HCT116 (cell line): ENCODE results near the gene PPY. TPM values are rescaled to one million over a fixed set of nuclear protein-coding genes. Genes with fewer than 3 reads are reported as not detected.

Experiments used
- ATAC-seq: fragments of 200-7000 bp; cut with Tn5 transposase; 2 replicates; pipeline ENCODE4 v1.9.1; 2020; ENCODE audit warnings: mild to moderate bottlenecking, moderate library complexity
- BruUV-seq: library from RNA; stranded (reverse); fragments of 400-500 nt; replicated peaks from 2 replicates; lab custom pipeline; 2021; lab: Mats Ljungman, UMichigan
- CTCF ChIA-PET: fragments of 300-600 bp; sonication (Branson Sonifier 250); formaldehyde crosslinking; loops from one replicate; lab custom pipeline; 2021; ENCODE audit warnings: antibody characterized with exemption; lab: Charles Lee
- POLR2A ChIA-PET: fragments of 300-600, 350-600 bp; sonication (Branson Sonifier 250); formaldehyde crosslinking; loops from one replicate; lab custom pipeline; 2021; ENCODE audit warnings: antibody characterized with exemption; lab: Charles Lee
- RAD21 ChIA-PET, 2 experiments: fragments of 300-600 bp; sonication (Branson Sonifier 250); formaldehyde crosslinking; loops; one replicate each; lab custom pipeline; 2023; ENCODE audit warnings: low total read pairs in 2 of 2; ENCODE audit not compliant: uncharacterized antibody in 2 of 2, unreplicated experiment in 2 of 2, low non-redundant PET in 1 of 2; lab: Charles Lee
- DNase-seq: peaks from one replicate; pipeline ENCODE4 v3.0.0-alpha.2; 2010; ENCODE audit warnings: low read depth, low spot score
- H2AFZ ChIP-seq: fragments of 200-600 bp; shearing (Covaris generic), sonication (generic); 2 replicates; pipeline ENCODE4 v1.6.1; 2017; ENCODE audit warnings: low read depth, mixed run types, mixed read lengths, antibody characterized with exemption, low read length; ENCODE audit not compliant: poor library complexity, severe bottlenecking
- H3K27ac ChIP-seq: 2 replicates; pipeline ENCODE4 v1.5.1; 2012; ENCODE audit warnings: low read depth, low read length
- H3K27me3 ChIP-seq: fragments of 200-600 bp; sonication (generic); 2 replicates; pipeline ENCODE4 v1.6.1; 2016; ENCODE audit warnings: mixed run types, low read length, mixed read lengths; ENCODE audit not compliant: insufficient read depth
- H3K36me3 ChIP-seq, 2 experiments: fragments of 200-500 bp in 1 of 2; fragments of 200-600 bp in 1 of 2; sonication (Bioruptor generic) in 1 of 2; sonication (generic) in 1 of 2; 2 replicates each; pipeline versions ENCODE4 v1.5.1 to v1.6.1; 2014 to 2016; ENCODE audit warnings: low read length in 2 of 2, inconsistent platforms in 1 of 2, mixed read lengths in 1 of 2, mixed run types in 1 of 2; ENCODE audit not compliant: insufficient read depth in 2 of 2, control insufficient read depth in 1 of 2
- H3K4me1 ChIP-seq, 2 experiments: fragments of 200-600 bp in 1 of 2; sonication (generic) in 1 of 2; 2 replicates each; pipeline versions ENCODE4 v1.5.1 to v1.6.1; 2012 to 2017; ENCODE audit warnings: low read length in 2 of 2, inconsistent platforms in 1 of 2, mild to moderate bottlenecking in 1 of 2, mixed read lengths in 1 of 2, mixed run types in 1 of 2, moderate library complexity in 1 of 2; ENCODE audit not compliant: insufficient read depth in 2 of 2, control insufficient read depth in 1 of 2
- H3K4me2 ChIP-seq: fragments of 200-600 bp; sonication (generic); 2 replicates; pipeline ENCODE4 v1.6.1; 2017; ENCODE audit warnings: mixed run types, low read length, mixed read lengths
- H3K4me3 ChIP-seq, 2 experiments: fragments of 200-600 bp in 1 of 2; sonication (generic) in 1 of 2; replicated peaks in 1 of 2; 2 replicates each; pipeline ENCODE4 v1.5.1; 2011 to 2016; ENCODE audit warnings: low read length in 2 of 2, control low read depth in 1 of 2, low read depth in 1 of 2, mild to moderate bottlenecking in 1 of 2, mixed read lengths in 1 of 2, mixed run types in 1 of 2
- H3K79me2 ChIP-seq: fragments of 200-600 bp; sonication (generic); 2 replicates; pipeline ENCODE4 v1.6.1; 2017; ENCODE audit warnings: mild to moderate bottlenecking, mixed run types, low read length, moderate library complexity, mixed read lengths; ENCODE audit not compliant: insufficient read depth
- H3K9ac ChIP-seq: fragments of 200-600 bp; sonication (generic); 2 replicates; pipeline ENCODE4 v1.6.1; 2016; ENCODE audit warnings: low read length, mixed read lengths
- H3K9me2 ChIP-seq: fragments of 200-600 bp; sonication (generic), shearing (Covaris generic); 2 replicates; pipeline ENCODE4 v1.6.1; 2017; ENCODE audit warnings: mixed run types, mild to moderate bottlenecking, moderate library complexity; ENCODE audit not compliant: insufficient read depth
- H3K9me3 ChIP-seq, 2 experiments: fragments of 200-500 bp in 1 of 2; fragments of 200-600 bp in 1 of 2; sonication (Bioruptor generic) in 1 of 2; sonication (generic) in 1 of 2; 2 replicates each; pipeline ENCODE4 v1.6.1; 2014 to 2017; ENCODE audit warnings: low read length in 2 of 2, mixed read lengths in 2 of 2, inconsistent platforms in 1 of 2, low read depth in 1 of 2, mild to moderate bottlenecking in 1 of 2, mixed run types in 1 of 2, moderate library complexity in 1 of 2; ENCODE audit not compliant: control insufficient read depth in 1 of 2, insufficient read depth in 1 of 2
- H4K20me1 ChIP-seq: fragments of 200-600 bp; sonication (generic), shearing (Covaris generic); 2 replicates; pipeline ENCODE4 v1.6.1; 2017; ENCODE audit warnings: mixed run types, mild to moderate bottlenecking, moderate library complexity; ENCODE audit not compliant: insufficient read depth
- CBX3 ChIP-seq: IDR thresholded peaks from 2 replicates; pipeline ENCODE4 v1.6.1; 2012; ENCODE audit warnings: low read depth
- CEBPB ChIP-seq: IDR thresholded peaks from 2 replicates; pipeline ENCODE4 v1.6.1; 2012; ENCODE audit warnings: low read depth
- TCF7L2 ChIP-seq: IDR thresholded peaks from 2 replicates; pipeline ENCODE4 v1.7.0; 2011; ENCODE audit warnings: borderline replicate concordance, inconsistent platforms; ENCODE audit not compliant: insufficient read depth, insufficient read length; ENCODE audit errors: extremely low read depth
- ZNF274 ChIP-seq: fragments of 200-500 bp; sonication (Bioruptor generic); IDR thresholded peaks from 2 replicates; pipeline ENCODE4 v1.6.1; 2014; ENCODE audit warnings: mild to moderate bottlenecking, low read depth, low read length, inconsistent platforms
- intact Hi-C: fragments of 100-400 bp; cut with micrococcal nuclease; formaldehyde crosslinking; loops from 2 replicates; pipeline ENCODE4 v1.10.0; 2022
- total RNA-seq: library from RNA; stranded (reverse); gene quantifications from one replicate; pipeline ENCODE4 v1.2.1, GENCODE V29; 2021; ENCODE audit not compliant: unreplicated experiment
- TF ChIP-seq, protein P1 (sequence below), 3 experiments: fragments of 200-600 bp in 1 of 3; sonication (generic) in 1 of 3; IDR thresholded peaks in 2 of 3; conservative IDR thresholded peaks in 1 of 3; 2 replicates each; pipeline ENCODE4 v1.5.1; 2012 to 2017; ENCODE audit warnings: low read depth in 2 of 3, low read length in 2 of 3, antibody characterized with exemption in 1 of 3, borderline replicate concordance in 1 of 3, control low read depth in 1 of 3, mild to moderate bottlenecking in 1 of 3, mixed read lengths in 1 of 3, mixed run types in 1 of 3, moderate library complexity in 1 of 3; ENCODE audit not compliant: insufficient read depth in 1 of 3
- TF ChIP-seq, protein P2 (sequence below): IDR thresholded peaks from 2 replicates; pipeline ENCODE4 v1.6.1; 2012; ENCODE audit warnings: low read depth

Gene PPY
- total RNA-seq, 1 experiment from 2014 or later: not detected

DNA sequence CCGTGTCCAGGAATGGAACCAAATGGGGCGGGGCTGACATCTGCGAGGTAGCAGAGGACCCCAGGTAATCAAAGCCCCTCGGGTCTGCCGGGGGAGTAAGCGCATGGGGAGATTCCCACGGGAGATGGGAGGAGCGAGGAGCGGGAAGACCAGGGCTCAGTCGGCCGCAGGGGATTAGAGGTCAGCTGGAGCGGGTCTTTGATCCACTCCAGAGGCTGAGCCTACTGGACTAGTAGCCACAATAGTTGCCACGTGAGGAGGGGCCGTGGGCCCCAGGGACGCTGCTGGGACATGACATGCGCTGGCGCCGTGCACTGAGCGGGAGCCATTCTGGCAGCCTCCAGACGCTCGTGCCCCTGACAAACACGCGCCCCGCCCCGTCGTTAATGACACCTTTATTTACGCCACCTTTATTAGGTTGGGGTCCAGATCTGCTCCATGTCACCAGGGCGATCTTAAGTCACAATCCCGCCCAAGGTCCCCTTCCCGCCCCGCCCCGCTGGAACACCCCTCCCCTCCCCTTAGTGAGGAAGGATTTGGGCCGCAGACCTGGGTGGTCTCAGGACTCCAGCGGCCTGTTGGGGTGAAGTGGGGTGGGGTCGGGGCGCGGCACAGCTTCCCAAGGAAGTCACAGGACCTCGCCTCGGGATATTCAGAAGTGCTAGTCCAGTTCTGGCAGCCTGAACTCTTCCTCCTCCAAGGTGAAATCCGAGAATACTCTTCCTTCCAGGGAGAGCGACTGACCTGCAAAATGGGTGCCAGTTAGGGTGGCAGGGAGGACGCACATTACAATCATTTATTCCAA lies 15.0 kb downstream of the PPY start:
- ATAC-seq: no peak
- Histone ChIP-seq H3K4me1 (no peaks in the 10 kb centered on the region), H3K4me3 (no peak overlapping the region)

DNA sequence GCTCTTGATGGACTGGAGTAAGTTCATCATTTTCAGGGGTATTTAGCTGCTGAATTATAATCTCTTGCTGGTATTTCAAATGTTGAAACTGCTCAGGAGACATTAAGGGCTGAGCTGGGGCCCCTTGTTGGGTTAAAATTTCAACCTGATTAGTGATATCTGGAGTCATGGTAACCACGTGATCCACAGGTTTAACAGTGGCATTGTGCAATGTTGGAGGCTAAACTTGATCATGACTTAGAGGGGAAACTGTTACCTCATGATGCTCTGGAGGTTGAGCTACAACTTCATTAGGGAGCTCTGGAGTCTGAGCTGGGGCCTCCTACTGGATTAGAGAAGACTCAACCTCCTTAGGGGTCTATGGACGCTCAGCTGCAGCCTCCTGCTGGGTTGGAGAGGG lies 17.7 kb downstream of the PPY start:
- POLR2A ChIA-PET: no interaction called here
- no peak for ATAC-seq
- no TSS peak for BruUV-seq

More for the DNA sequence above, 15.0 kb downstream of the PPY start:
- Histone ChIP-seq H3K9me2 (no peaks in the 10 kb centered on the region), H3K9ac (no peak overlapping the region), H4K20me1 (no peaks in the 10 kb centered on the region), H3K79me2 (no peaks in the 10 kb centered on the region), H3K27ac (no peak overlapping the region), H2AFZ (no peak overlapping the region), H3K27me3 (no peaks in the 10 kb centered on the region), H3K4me2 (no peak overlapping the region), H3K36me3 (no peaks in the 10 kb centered on the region), H3K9me3 (no peaks in the 10 kb centered on the region)
- CTCF ChIA-PET: no interaction called here
- intact Hi-C loops: no loop called here
- RAD21 ChIA-PET: no interaction called here
- no peak for DNase-seq
- POLR2A ChIA-PET: no interaction called here
- no TSS peak for BruUV-seq
- TF ChIP-seq CBX3 (no peak), TCF7L2 (no peak), CEBPB (no peak), ZNF274 (no peak)
- TF ChIP-seq, protein P1, sequence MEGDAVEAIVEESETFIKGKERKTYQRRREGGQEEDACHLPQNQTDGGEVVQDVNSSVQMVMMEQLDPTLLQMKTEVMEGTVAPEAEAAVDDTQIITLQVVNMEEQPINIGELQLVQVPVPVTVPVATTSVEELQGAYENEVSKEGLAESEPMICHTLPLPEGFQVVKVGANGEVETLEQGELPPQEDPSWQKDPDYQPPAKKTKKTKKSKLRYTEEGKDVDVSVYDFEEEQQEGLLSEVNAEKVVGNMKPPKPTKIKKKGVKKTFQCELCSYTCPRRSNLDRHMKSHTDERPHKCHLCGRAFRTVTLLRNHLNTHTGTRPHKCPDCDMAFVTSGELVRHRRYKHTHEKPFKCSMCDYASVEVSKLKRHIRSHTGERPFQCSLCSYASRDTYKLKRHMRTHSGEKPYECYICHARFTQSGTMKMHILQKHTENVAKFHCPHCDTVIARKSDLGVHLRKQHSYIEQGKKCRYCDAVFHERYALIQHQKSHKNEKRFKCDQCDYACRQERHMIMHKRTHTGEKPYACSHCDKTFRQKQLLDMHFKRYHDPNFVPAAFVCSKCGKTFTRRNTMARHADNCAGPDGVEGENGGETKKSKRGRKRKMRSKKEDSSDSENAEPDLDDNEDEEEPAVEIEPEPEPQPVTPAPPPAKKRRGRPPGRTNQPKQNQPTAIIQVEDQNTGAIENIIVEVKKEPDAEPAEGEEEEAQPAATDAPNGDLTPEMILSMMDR (IDR thresholded peaks at IDR 0.05 in 2 of 3, conservative IDR thresholded peaks at IDR 0.05 in 1 of 3; ENCODE audit: borderline replicate concordance in 1 of 3, insufficient read depth in 1 of 3, low read depth in 2 of 3, low read length in 2 of 3): no peak

More for the DNA sequence above, 17.7 kb downstream of the PPY start:
- no peaks in the 10 kb centered on the region for H3K79me2 ChIP-seq
- no peak overlapping the region for H3K27ac ChIP-seq
- H3K9ac ChIP-seq: no peak overlapping the region
- H3K4me3 ChIP-seq: no peak overlapping the region
- no peak overlapping the region for H3K4me2 ChIP-seq
- intact Hi-C loops: no loop called here
- ChIA-PET RAD21 (no interaction called here), CTCF (interaction anchor here (1.2 to 1.7 kb wide), 2 partner anchors 13 to 14 kb away, joined by 3 to 4 read pairs; no protein-coding TSS in a partner anchor)
- no peaks in the 10 kb centered on the region for H3K36me3 ChIP-seq
- no peaks in the 10 kb centered on the region for H4K20me1 ChIP-seq
- H2AFZ ChIP-seq: no peak overlapping the region
- H3K4me1 ChIP-seq: no peaks in the 10 kb centered on the region
- TF ChIP-seq, protein P2, sequence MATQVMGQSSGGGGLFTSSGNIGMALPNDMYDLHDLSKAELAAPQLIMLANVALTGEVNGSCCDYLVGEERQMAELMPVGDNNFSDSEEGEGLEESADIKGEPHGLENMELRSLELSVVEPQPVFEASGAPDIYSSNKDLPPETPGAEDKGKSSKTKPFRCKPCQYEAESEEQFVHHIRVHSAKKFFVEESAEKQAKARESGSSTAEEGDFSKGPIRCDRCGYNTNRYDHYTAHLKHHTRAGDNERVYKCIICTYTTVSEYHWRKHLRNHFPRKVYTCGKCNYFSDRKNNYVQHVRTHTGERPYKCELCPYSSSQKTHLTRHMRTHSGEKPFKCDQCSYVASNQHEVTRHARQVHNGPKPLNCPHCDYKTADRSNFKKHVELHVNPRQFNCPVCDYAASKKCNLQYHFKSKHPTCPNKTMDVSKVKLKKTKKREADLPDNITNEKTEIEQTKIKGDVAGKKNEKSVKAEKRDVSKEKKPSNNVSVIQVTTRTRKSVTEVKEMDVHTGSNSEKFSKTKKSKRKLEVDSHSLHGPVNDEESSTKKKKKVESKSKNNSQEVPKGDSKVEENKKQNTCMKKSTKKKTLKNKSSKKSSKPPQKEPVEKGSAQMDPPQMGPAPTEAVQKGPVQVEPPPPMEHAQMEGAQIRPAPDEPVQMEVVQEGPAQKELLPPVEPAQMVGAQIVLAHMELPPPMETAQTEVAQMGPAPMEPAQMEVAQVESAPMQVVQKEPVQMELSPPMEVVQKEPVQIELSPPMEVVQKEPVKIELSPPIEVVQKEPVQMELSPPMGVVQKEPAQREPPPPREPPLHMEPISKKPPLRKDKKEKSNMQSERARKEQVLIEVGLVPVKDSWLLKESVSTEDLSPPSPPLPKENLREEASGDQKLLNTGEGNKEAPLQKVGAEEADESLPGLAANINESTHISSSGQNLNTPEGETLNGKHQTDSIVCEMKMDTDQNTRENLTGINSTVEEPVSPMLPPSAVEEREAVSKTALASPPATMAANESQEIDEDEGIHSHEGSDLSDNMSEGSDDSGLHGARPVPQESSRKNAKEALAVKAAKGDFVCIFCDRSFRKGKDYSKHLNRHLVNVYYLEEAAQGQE: no peak
- no peaks in the 10 kb centered on the region for H3K27me3 ChIP-seq
- H3K9me3 ChIP-seq: no peaks in the 10 kb centered on the region
- no peaks in the 10 kb centered on the region for H3K9me2 ChIP-seq
- no peak for DNase-seq
